Measurements from ENCODE around the gene VIPR2.

- no peak for TF ChIP-seq CTCF (IDR thresholded peaks at IDR 0.05)
- no peak for TF ChIP-seq POLR2A (IDR thresholded peaks at IDR 0.05; ENCODE audit: low read depth)
Observed at GRCh38 chr7:159120540-159120919, 24.1 kb downstream of the VIPR2 start.
